Testis (tissue), 3 donors: Measurements from ENCODE around the gene GNB4. TPM values are rescaled to one million over a fixed set of nuclear protein-coding genes. Genes with fewer than 3 reads are reported as not detected.

Experiments
- DNase-seq: peaks from one replicate; pipeline ENCODE4 v3.0.0-alpha.2; 2019
- H3K27ac ChIP-seq, 2 donors: fragments of 200-600 bp; sonication (generic); one replicate each; pipeline ENCODE4 v1.5.1; 2019
- H3K27me3 ChIP-seq: fragments of 200-600 bp; sonication (generic); one replicate; pipeline ENCODE4 v1.5.1; 2019
- H3K36me3 ChIP-seq: fragments of 200-600 bp; sonication (generic); one replicate; pipeline ENCODE4 v1.5.1; 2017; ENCODE audit warnings: low read depth; ENCODE audit errors: missing control alignments
- H3K4me1 ChIP-seq: fragments of 200-600 bp; sonication (generic); one replicate; pipeline ENCODE4 v1.5.1; 2019
- H3K4me3 ChIP-seq, 2 donors: fragments of 200-600 bp; sonication (generic); one replicate each; pipeline ENCODE4 v1.5.1; 2017 to 2019
- H3K9me3 ChIP-seq: fragments of 200-600 bp; sonication (generic); one replicate; pipeline ENCODE4 v1.5.1; 2017
- POLR2A ChIP-seq: fragments of 450-650 bp; IDR thresholded peaks from one replicate; pipeline ENCODE4 v1.6.1; 2017; ENCODE audit warnings: antibody characterized with exemption, mild to moderate bottlenecking, moderate library complexity
- WGBS, 2 donors: methylation state at CpG; one replicate each; pipeline ENCODE4 v1.1.5; 2018; 5-methylcytosine and 5-hydroxymethylcytosine counted together
- intact Hi-C: fragments of 100-400 bp; cut with DNase I; formaldehyde crosslinking; loops from one replicate; pipeline ENCODE4 v1.15.1; 2023; ENCODE audit warnings: low total_unique reads
- polyA plus RNA-seq: library from polyadenylated mRNA; stranded (reverse); fragments of 350-450 nt; fragmentation: Illumina TruSeq; extraction: RNeasy Lipid Tissue Mini Kit (QIAGEN cat#74804); gene quantifications from one replicate; pipeline ENCODE4 v1.2.3, GENCODE V29; 2014; ENCODE audit warnings: low read depth, low replicate concordance; ENCODE audit not compliant: insufficient read depth
- total RNA-seq, 2 donors: library from RNA; depleted of rRNA; stranded (reverse); fragments of >200 nt; gene quantifications; one replicate each; pipeline ENCODE4 v1.2.3, GENCODE V29; 2016
- TF ChIP-seq, protein P1 (sequence below), 3 experiments: fragments of 450-650 bp in 2 of 3; fragments of 200-600 bp in 1 of 3; sonication (generic) in 1 of 3; IDR thresholded peaks; one replicate each; pipeline ENCODE4 v1.5.1; 2016 to 2019; ENCODE audit warnings: antibody characterized with exemption in 3 of 3, mild to moderate bottlenecking in 2 of 3, moderate library complexity in 1 of 3

The GNB4 gene
- total and polyA plus RNA-seq, 3 donors from 2014 or later: 8.7 to 9.8 (median 9.5) TPM

DNA sequence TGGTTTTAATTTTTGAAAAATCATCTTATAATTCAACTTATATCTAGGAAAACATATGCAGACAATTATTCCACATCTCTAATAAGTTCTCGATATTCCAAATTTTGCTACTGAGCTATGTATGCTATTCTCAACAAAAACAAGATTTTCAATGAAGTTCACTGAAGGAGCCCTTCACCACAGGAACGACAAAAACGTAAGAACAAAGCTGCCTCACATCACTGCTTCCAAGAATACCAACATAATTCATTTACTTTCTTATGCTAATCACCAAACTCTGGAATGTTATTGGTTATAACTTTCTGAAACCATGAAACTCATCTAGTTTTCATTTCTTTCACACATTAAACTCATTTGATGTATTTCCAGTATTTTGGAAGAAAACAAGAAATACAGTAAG, 49.7 kb downstream of the GNB4 start:
- H3K36me3 ChIP-seq: no peaks in the 10 kb centered on the region
- WGBS, 2 donors: 84 to 87% methylated on average over 3 of the region's 3 CpGs
- H3K9me3 ChIP-seq: no peaks in the 10 kb centered on the region
- DNase-seq: no peak
- TF ChIP-seq POLR2A: no peak
- TF ChIP-seq, protein P1, sequence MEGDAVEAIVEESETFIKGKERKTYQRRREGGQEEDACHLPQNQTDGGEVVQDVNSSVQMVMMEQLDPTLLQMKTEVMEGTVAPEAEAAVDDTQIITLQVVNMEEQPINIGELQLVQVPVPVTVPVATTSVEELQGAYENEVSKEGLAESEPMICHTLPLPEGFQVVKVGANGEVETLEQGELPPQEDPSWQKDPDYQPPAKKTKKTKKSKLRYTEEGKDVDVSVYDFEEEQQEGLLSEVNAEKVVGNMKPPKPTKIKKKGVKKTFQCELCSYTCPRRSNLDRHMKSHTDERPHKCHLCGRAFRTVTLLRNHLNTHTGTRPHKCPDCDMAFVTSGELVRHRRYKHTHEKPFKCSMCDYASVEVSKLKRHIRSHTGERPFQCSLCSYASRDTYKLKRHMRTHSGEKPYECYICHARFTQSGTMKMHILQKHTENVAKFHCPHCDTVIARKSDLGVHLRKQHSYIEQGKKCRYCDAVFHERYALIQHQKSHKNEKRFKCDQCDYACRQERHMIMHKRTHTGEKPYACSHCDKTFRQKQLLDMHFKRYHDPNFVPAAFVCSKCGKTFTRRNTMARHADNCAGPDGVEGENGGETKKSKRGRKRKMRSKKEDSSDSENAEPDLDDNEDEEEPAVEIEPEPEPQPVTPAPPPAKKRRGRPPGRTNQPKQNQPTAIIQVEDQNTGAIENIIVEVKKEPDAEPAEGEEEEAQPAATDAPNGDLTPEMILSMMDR (IDR thresholded peaks at IDR 0.05): no peak
- H3K4me1 ChIP-seq: no peaks in the 10 kb centered on the region
- intact Hi-C loops: no loop called here
- H3K27me3 ChIP-seq: no peaks in the 10 kb centered on the region
- H3K4me3 ChIP-seq: no peak overlapping the region
- H3K27ac ChIP-seq: no peak overlapping the region

DNA sequence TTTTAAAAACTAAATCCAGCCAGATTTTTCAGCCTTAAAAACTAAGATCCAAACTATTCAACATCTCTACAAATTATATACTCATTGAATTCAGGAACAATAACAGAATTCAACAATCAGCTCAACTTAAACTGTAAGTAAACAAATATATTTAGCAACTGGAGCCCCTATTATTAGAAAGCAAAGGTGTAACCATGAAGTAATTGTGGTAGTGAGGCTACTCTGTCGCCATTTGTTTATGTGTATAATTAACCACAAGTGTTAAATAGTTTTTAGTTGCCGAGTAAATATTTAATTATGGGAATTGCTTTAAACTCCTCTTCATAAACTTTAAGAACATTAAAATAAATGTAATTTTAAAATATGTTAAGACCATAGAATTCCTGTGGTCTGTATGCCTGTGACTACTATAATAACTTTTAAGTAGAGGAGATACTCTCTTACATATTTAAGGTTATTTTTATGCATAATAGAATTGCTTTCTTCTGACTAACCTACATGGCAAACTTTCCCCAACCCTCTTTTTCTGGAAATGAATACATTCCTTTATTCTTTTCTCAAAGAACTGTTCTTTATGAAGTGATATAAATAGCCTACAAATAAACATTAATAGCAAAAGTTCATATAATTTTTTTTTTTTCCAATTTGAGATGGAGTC, 52.6 kb downstream of the GNB4 start:
- no peak for DNase-seq
- no peaks in the 10 kb centered on the region for H3K4me1 ChIP-seq
- intact Hi-C loops: no loop called here
- TF ChIP-seq, protein P1 (IDR thresholded peaks at IDR 0.05): no peak
- TF ChIP-seq POLR2A: no peak
- H3K27me3 ChIP-seq: no peaks in the 10 kb centered on the region
- H3K27ac ChIP-seq: no peak overlapping the region
- no peaks in the 10 kb centered on the region for H3K9me3 ChIP-seq
- H3K4me3 ChIP-seq: no peak overlapping the region
- no peaks in the 10 kb centered on the region for H3K36me3 ChIP-seq
- WGBS, 2 donors: 93 to 99% methylated on average over 2 of the region's 2 CpGs

DNA sequence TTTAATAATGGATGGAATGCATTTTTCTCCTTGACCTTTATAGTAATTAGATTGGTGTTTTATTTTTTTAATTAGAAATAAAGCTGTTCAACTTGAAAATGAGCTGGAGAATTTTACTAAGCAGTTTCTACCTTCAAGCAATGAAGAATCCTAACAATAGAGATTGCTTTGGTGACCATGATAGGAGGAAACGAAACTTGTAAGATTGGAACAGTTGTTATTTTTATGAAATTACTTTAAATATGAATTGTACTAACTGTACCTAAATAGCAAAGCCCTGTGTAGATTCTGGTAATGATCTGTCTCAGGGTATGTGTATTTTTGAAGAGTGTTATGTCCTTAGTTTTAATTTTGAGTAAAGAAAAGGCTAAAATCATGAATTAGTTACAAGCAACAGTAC, 59.4 kb downstream of the GNB4 start:
- WGBS, 2 donors: 79 to 83% methylated on average over 1 of the region's 1 CpG
- DNase-seq: no peak
- no peaks in the 10 kb centered on the region for H3K4me1 ChIP-seq
- no peaks in the 10 kb centered on the region for H3K36me3 ChIP-seq
- no peak overlapping the region for H3K4me3 ChIP-seq
- H3K9me3 ChIP-seq: no peaks in the 10 kb centered on the region
- H3K27ac ChIP-seq: no peak overlapping the region
- H3K27me3 ChIP-seq: no peaks in the 10 kb centered on the region
- intact Hi-C loops: no loop called here
- TF ChIP-seq POLR2A: no peak
- TF ChIP-seq, protein P1 (IDR thresholded peaks at IDR 0.05): no peak

DNA sequence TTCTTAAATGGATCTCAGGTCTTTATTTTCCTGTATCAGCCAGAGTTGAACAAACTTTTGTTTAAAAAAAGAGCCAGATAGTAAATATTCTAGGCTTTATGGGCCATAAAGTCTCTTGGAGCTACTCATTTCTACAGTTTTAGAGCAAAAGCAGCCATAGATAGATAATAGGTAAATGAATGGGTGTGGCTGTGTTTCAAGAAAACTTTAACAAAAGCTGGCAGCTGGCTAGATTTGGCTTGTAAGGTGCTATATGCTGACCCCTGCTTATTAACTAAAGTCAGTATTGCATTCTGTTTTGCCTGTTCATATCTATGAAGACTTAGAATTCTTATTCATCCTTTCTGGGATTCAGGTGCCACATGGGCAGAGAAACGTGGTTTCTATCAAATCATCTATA, 74.8 kb downstream of the GNB4 start:
- no peak overlapping the region for H3K27ac ChIP-seq
- DNase-seq: no peak
- 92 to 93% methylated on average over 1 of the region's 1 CpG for WGBS, 2 donors
- H3K36me3 ChIP-seq: no peaks in the 10 kb centered on the region
- intact Hi-C loops: no loop called here
- no peak overlapping the region for H3K4me3 ChIP-seq
- H3K4me1 ChIP-seq: no peaks in the 10 kb centered on the region
- H3K9me3 ChIP-seq: no peaks in the 10 kb centered on the region
- H3K27me3 ChIP-seq: no peaks in the 10 kb centered on the region
- TF ChIP-seq, protein P1 (IDR thresholded peaks at IDR 0.05): no peak
- TF ChIP-seq POLR2A: no peak
